Measurements from ENCODE around the gene SBNO2.

Gene SBNO2

DNA sequence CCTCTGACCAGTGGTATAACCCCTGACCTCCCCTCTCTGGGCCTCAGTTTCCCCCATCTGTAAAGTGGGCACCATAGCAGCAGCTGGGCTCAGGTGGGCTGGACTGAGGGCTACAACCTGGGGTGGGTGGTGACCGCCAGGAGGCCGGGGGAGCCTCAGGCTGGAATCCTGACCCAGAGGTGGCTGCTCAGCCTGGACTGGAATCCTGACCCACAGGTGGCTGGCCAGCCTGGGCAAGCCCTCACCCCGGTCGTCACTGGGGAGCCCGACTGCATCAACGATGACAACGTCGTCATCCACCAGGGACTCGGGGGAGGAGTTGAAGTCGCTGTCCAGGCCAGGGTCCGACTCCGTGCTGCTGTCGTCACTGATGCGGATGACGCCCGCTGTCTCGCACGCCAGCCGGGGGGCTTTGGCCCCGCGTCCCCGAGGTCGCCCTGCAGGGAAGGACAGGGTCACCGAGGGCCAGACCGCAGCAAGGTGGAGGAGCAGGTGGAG lies 60.0 kb downstream of the SBNO2 start:
- Histone ChIP-seq H3K9ac (ENCODE audit: low read depth, low read length) (no peak overlapping the region), H3K4me1 (ENCODE audit: control insufficient read depth, insufficient read depth, low read length) (peaks cover 13% of the 10 kb centered on the region), H3K36me3 (ENCODE audit: insufficient read depth, low read length) (peaks cover 70% of the 10 kb centered on the region), H3K4me2 (ENCODE audit: low read length) (peak overlapping the region; percentile 55), H3K4me3 (ENCODE audit: low read length) (no peak overlapping the region), H3K9me3 (replicated peaks; ENCODE audit: low read length) (no peaks in the 10 kb centered on the region), H3K27me3 (ENCODE audit: control insufficient read depth, insufficient read depth, low read length) (no peaks in the 10 kb centered on the region)

DNA sequence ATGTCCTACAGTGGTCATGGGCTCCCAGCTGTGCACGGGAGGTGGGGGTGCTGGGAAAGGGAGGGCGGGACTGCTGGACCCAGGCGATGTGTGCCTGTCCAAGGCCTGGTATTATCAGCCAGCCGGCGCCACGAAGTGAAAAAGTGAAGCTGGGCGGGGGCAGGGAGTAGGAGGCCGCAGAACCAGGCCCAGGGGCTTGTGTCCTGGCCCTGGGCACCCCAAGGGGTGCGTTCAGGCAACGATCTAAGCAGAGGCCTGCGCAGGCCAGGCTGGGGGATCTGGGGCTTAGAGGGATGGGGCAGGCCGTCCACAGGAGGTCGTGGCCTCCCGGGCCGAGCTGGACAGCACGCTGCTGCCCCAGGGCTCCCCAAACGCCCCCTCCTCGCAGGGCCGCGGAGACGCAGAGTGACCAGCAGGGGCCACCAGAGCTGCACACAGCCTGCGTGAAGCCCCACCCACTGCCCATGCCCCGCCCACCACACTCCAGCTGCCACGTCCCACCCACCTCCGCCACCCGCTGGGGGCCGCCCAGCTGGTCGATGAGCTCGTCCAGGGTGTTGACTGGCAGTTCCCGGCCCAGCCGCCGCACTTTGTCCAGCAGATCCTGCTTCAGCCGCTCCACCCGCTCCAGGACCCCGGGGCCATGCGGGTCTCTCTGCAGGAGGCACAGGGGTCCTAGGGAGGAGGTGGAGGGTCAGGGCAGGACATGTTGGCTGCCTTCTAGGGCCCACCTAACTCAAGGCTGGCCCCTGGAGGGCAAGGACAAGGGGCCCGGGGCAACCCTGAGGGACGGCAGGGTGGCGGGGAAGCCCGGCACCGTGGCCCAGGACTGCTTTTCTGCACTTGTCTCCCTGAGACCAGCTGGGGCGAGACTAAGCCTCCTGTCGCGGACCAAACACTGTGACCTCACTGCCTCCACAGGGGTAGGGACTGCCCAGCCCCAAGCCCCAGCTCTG lies 60.8 kb downstream of the SBNO2 start:
- Histone ChIP-seq H3K9ac (ENCODE audit: low read depth, low read length) (peak overlapping the region; percentile 56), H3K27me3 (ENCODE audit: control insufficient read depth, insufficient read depth, low read length) (no peaks in the 10 kb centered on the region), H3K9me3 (replicated peaks; ENCODE audit: low read length) (no peaks in the 10 kb centered on the region), H3K4me2 (ENCODE audit: low read length) (peak overlapping the region; percentile 55), H3K4me3 (ENCODE audit: low read length) (no peak overlapping the region), H3K36me3 (ENCODE audit: insufficient read depth, low read length) (peaks cover 69% of the 10 kb centered on the region), H3K4me1 (ENCODE audit: control insufficient read depth, insufficient read depth, low read length) (peaks cover 13% of the 10 kb centered on the region)

DNA sequence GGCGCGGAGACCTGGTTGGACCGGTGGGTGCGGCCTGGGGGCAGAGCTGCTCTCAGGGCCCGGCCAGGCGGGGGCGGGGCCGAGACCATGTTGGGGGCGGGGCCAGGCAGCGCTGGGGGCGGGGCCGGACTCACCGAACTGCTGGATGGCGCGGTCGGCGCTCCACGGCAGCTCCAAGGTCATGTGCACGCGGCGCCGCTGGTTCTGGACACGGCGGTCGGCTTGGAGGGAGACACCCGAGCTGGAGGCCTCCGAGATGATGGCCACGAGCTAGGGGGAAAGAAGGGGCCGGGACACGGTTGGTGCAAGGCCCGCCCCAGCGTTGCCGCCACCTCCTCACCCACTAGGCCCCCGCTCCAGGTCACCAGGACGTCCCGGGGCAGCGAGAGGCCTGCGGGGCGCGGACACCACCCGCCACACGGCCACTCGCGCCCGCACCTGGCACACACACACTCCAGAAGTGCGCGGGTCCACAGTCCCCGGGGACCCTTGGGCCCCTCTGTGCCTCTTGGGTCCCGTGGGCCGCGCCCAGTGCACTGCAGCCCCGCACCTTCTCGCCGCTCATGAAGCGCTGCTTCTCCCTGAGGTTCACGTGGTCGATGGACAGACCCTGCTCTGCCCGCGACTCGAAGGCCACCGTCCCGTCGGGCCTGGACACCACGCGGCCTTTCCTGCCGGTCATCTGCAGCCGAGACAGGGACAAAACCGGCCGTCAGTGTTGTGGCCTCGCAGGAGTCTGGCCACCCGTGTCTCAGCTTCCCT lies 61.6 kb downstream of the SBNO2 start:
- Histone ChIP-seq H3K4me3 (ENCODE audit: low read length) (no peak overlapping the region), H3K4me2 (ENCODE audit: low read length) (no peak overlapping the region), H3K4me1 (ENCODE audit: control insufficient read depth, insufficient read depth, low read length) (peaks cover 13% of the 10 kb centered on the region), H3K9ac (ENCODE audit: low read depth, low read length) (peak overlapping the region; percentile 9), H3K36me3 (ENCODE audit: insufficient read depth, low read length) (peaks cover 63% of the 10 kb centered on the region), H3K9me3 (replicated peaks; ENCODE audit: low read length) (no peaks in the 10 kb centered on the region), H3K27me3 (ENCODE audit: control insufficient read depth, insufficient read depth, low read length) (no peaks in the 10 kb centered on the region)

GRCh38 chr19:1111641-1112267 lies 62.3 kb downstream of the SBNO2 start:
- H3K9me3 ChIP-seq (replicated peaks; ENCODE audit: low read length), result no peaks in the 10 kb centered on the region
- H3K27me3 ChIP-seq (ENCODE audit: control insufficient read depth, insufficient read depth, low read length), result no peaks in the 10 kb centered on the region
- no peak overlapping the region for H3K4me3 ChIP-seq (ENCODE audit: low read length)
- H3K36me3 ChIP-seq (ENCODE audit: insufficient read depth, low read length), result peaks cover 60% of the 10 kb centered on the region
- H3K4me2 ChIP-seq (ENCODE audit: low read length), result no peak overlapping the region
- no peak overlapping the region for H3K9ac ChIP-seq (ENCODE audit: low read depth, low read length)
- H3K4me1 ChIP-seq (ENCODE audit: control insufficient read depth, insufficient read depth, low read length), result peaks cover 13% of the 10 kb centered on the region

GRCh38 chr19:1110809-1111640 lies 63.0 kb downstream of the SBNO2 start:
- no peak overlapping the region for H3K4me3 ChIP-seq (ENCODE audit: low read length)
- H3K9ac ChIP-seq (ENCODE audit: low read depth, low read length), result no peak overlapping the region
- H3K4me1 ChIP-seq (ENCODE audit: control insufficient read depth, insufficient read depth, low read length), result peaks cover 16% of the 10 kb centered on the region
- H3K4me2 ChIP-seq (ENCODE audit: low read length), result no peak overlapping the region
- no peaks in the 10 kb centered on the region for H3K9me3 ChIP-seq (replicated peaks; ENCODE audit: low read length)
- peaks cover 58% of the 10 kb centered on the region for H3K36me3 ChIP-seq (ENCODE audit: insufficient read depth, low read length)
- no peaks in the 10 kb centered on the region for H3K27me3 ChIP-seq (ENCODE audit: control insufficient read depth, insufficient read depth, low read length)

DNA sequence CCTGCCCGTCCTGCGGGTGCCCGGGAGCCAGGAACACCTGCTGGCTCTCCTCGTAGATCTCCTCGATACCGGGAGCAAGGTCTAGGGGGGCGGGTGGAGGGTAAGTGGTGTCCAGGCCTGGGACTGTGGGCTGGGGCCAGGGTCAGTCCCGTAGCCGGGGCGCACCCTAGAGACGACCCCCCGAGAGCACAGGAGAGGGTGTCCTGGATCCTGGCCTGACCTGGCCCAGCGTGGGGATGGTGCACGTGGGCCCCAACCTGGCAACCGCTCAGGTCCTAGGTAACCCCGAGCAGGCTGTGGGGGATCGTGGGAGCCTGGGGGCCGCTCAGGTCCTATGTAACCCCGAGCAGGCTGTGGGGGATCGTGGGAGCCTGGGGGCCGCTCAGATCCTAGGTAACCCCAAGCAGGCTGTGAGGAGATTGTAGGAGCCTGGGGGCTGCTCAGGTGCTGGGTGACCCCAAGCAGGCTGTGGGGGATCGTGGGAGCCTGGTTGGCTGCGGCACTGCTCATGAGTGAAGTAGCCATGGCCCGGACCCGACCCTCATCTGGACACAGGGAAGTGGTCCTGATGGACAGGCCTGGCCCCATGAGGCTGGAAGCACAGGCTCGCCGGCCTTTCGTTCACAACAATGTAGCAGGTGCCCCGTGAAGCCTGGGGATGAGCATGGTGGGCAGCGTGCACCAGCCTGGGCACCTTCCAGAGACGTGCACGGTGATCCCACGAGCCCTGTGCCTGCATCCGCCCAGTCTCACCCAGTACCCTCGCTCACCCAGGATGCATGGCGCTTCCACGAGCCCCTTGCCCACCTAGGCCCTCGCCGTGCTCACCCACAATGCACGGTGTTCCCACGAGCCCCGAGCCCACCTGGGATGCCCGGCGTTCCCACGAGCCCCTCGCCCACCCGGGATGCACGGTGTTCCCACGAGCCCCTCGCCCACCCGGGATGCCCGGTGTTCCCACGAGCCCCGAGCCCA lies 64.1 kb downstream of the SBNO2 start:
- Histone ChIP-seq H3K4me3 (ENCODE audit: low read length) (no peak overlapping the region), H3K9ac (ENCODE audit: low read depth, low read length) (no peak overlapping the region), H3K4me1 (ENCODE audit: control insufficient read depth, insufficient read depth, low read length) (peaks cover 25% of the 10 kb centered on the region), H3K9me3 (replicated peaks; ENCODE audit: low read length) (no peaks in the 10 kb centered on the region), H3K4me2 (ENCODE audit: low read length) (no peak overlapping the region), H3K36me3 (ENCODE audit: insufficient read depth, low read length) (peaks cover 54% of the 10 kb centered on the region), H3K27me3 (ENCODE audit: control insufficient read depth, insufficient read depth, low read length) (no peaks in the 10 kb centered on the region)

- Histone ChIP-seq H3K4me3 (ENCODE audit: low read length) (no peak overlapping the region), H3K9ac (ENCODE audit: low read depth, low read length) (no peak overlapping the region), H3K9me3 (replicated peaks; ENCODE audit: low read length) (no peaks in the 10 kb centered on the region), H3K27me3 (ENCODE audit: control insufficient read depth, insufficient read depth, low read length) (no peaks in the 10 kb centered on the region), H3K4me1 (ENCODE audit: control insufficient read depth, insufficient read depth, low read length) (peaks cover 24% of the 10 kb centered on the region), H3K4me2 (ENCODE audit: low read length) (no peak overlapping the region), H3K36me3 (ENCODE audit: insufficient read depth, low read length) (peaks cover 51% of the 10 kb centered on the region)
Measured at GRCh38 chr19:1109032-1109551, 65.0 kb downstream of the SBNO2 start.

- Histone ChIP-seq H3K4me2 (ENCODE audit: low read length) (no peak overlapping the region), H3K4me3 (ENCODE audit: low read length) (no peak overlapping the region), H3K36me3 (ENCODE audit: insufficient read depth, low read length) (peaks cover 45% of the 10 kb centered on the region), H3K27me3 (ENCODE audit: control insufficient read depth, insufficient read depth, low read length) (no peaks in the 10 kb centered on the region), H3K9ac (ENCODE audit: low read depth, low read length) (no peak overlapping the region), H3K4me1 (ENCODE audit: control insufficient read depth, insufficient read depth, low read length) (peaks cover 19% of the 10 kb centered on the region), H3K9me3 (replicated peaks; ENCODE audit: low read length) (no peaks in the 10 kb centered on the region)
Measured at GRCh38 chr19:1108291-1109031, 65.6 kb downstream of the SBNO2 start.

GRCh38 chr19:1107661-1108261 lies 66.3 kb downstream of the SBNO2 start:
- H3K9ac ChIP-seq (ENCODE audit: low read depth, low read length), result no peak overlapping the region
- peaks cover 20% of the 10 kb centered on the region for H3K4me1 ChIP-seq (ENCODE audit: control insufficient read depth, insufficient read depth, low read length)
- H3K9me3 ChIP-seq (replicated peaks; ENCODE audit: low read length), result no peaks in the 10 kb centered on the region
- no peak overlapping the region for H3K4me3 ChIP-seq (ENCODE audit: low read length)
- H3K27me3 ChIP-seq (ENCODE audit: control insufficient read depth, insufficient read depth, low read length), result no peaks in the 10 kb centered on the region
- peaks cover 40% of the 10 kb centered on the region for H3K36me3 ChIP-seq (ENCODE audit: insufficient read depth, low read length)
- no peak overlapping the region for H3K4me2 ChIP-seq (ENCODE audit: low read length)
